GM12878 (cell line): ENCODE measurements around the gene ANLN. TPM values are rescaled to one million over a fixed set of nuclear protein-coding genes. Genes with fewer than 3 reads are reported as not detected.

Experiments used
- ATAC-seq: fragments of 200-7000 bp; cut with Tn5 transposase; 3 replicates; pipeline ENCODE4 v1.9.1; 2020; ENCODE audit warnings: mild to moderate bottlenecking, moderate library complexity
- BruUV-seq: library from RNA; stranded (reverse); fragments of 400-500 nt; replicated peaks from 2 replicates; lab custom pipeline; 2021; lab: Mats Ljungman, UMichigan
- CTCF ChIA-PET: fragments of 300-600 bp; sonication (Branson Sonifier 250); formaldehyde crosslinking; extraction: SDS; loops from one replicate; lab custom pipeline; 2021; ENCODE audit warnings: inconsistent platforms; lab: Yijun Ruan, JAX
- POLR2A ChIA-PET: fragments of 350-600 bp; formaldehyde crosslinking; extraction: SDS; loops from one replicate; lab custom pipeline; 2021; ENCODE audit warnings: inconsistent platforms; lab: Charles Lee
- RAD21 ChIA-PET: fragments of 300-600 bp; sonication (Branson Sonifier 250); formaldehyde crosslinking; loops from one replicate; lab custom pipeline; 2023; ENCODE audit warnings: antibody characterized with exemption; ENCODE audit not compliant: unreplicated experiment; lab: Charles Lee
- SMC1A ChIA-PET: fragments of 300-600 bp; sonication (Branson Sonifier 250); formaldehyde crosslinking; loops from one replicate; lab custom pipeline; 2023; ENCODE audit not compliant: unreplicated experiment, uncharacterized antibody; lab: Charles Lee
- DNase-seq: peaks from one replicate; pipeline ENCODE4 v3.0.0-alpha.2; 2011; ENCODE audit warnings: low read depth, low spot score
- FAIRE-seq: peaks from 3 replicates; lab custom pipeline; 2011; peaks lifted over from hg19 to GRCh38; lab: Jason Lieb, UNC
- H2AFZ ChIP-seq: 2 replicates; pipeline ENCODE4 v1.6.0; 2011; ENCODE audit warnings: low read depth, low read length, control low read depth; ENCODE audit not compliant: control insufficient read depth
- H3K27ac ChIP-seq: 2 replicates; pipeline ENCODE4 v1.5.1; 2011; ENCODE audit warnings: control low read depth; ENCODE audit not compliant: control insufficient read depth, insufficient read depth
- H3K27me3 ChIP-seq, 2 experiments: replicated peaks in 1 of 2; 2 replicates each; pipeline versions ENCODE4 v1.6.0 to v1.6.1; 2011; ENCODE audit warnings: low read length in 1 of 2; ENCODE audit not compliant: control insufficient read depth in 2 of 2, insufficient read depth in 2 of 2
- H3K36me3 ChIP-seq, 2 experiments: 2 replicates each; pipeline ENCODE4 v1.5.1; 2011; ENCODE audit warnings: low read length in 1 of 2; ENCODE audit not compliant: control insufficient read depth in 2 of 2, insufficient read depth in 2 of 2
- H3K4me1 ChIP-seq: 2 replicates; pipeline ENCODE4 v1.6.1; 2011; ENCODE audit warnings: mild to moderate bottlenecking, low read length, moderate library complexity, mixed read lengths; ENCODE audit not compliant: control insufficient read depth, insufficient read depth
- H3K4me2 ChIP-seq: 2 replicates; pipeline ENCODE4 v1.6.0; 2011; ENCODE audit warnings: control low read depth; ENCODE audit not compliant: control insufficient read depth, insufficient read depth
- H3K4me3 ChIP-seq: fragments of 200-600 bp; sonication (generic); 2 replicates; pipeline ENCODE4 v1.5.1; 2016
- H3K79me2 ChIP-seq: 2 replicates; pipeline ENCODE4 v1.6.0; 2011; ENCODE audit warnings: low read length; ENCODE audit not compliant: control insufficient read depth, insufficient read depth
- H3K9ac ChIP-seq: 2 replicates; pipeline ENCODE4 v1.8.0; 2011; ENCODE audit warnings: low read length, control low read depth, mixed read lengths; ENCODE audit not compliant: control insufficient read depth, insufficient read depth
- H3K9me3 ChIP-seq: replicated peaks from 3 replicates; pipeline ENCODE4 v1.5.1; 2011; ENCODE audit warnings: mild to moderate bottlenecking, low read length; ENCODE audit not compliant: control insufficient read depth, insufficient read depth
- H4K20me1 ChIP-seq: 2 replicates; pipeline ENCODE4 v1.6.0; 2011; ENCODE audit not compliant: control insufficient read depth, insufficient read depth
- ATF2 ChIP-seq: IDR thresholded peaks from 2 replicates; pipeline ENCODE4 v1.6.1; 2012; ENCODE audit warnings: low read length, inconsistent platforms
- CTCF ChIP-seq, 3 experiments: IDR thresholded peaks in 2 of 3; conservative IDR thresholded peaks in 1 of 3; 2 replicates each; pipeline ENCODE4 v1.5.1; 2011; ENCODE audit warnings: low read depth in 3 of 3, low read length in 3 of 3, mild to moderate bottlenecking in 3 of 3, control low read depth in 2 of 3, moderate library complexity in 2 of 3, inconsistent platforms in 1 of 3, mixed read lengths in 1 of 3; ENCODE audit not compliant: control insufficient read depth in 2 of 3, insufficient read depth in 1 of 3; ENCODE audit errors: extremely low read depth in 1 of 3
- GABPA ChIP-seq: IDR thresholded peaks from 2 replicates; pipeline ENCODE4 v1.6.1; 2014; ENCODE audit warnings: antibody characterized with exemption, low read depth, mild to moderate bottlenecking, inconsistent platforms
- GATAD2B ChIP-seq: fragments of 450-650 bp; conservative IDR thresholded peaks from 2 replicates; pipeline ENCODE4 v1.6.1; 2017; ENCODE audit warnings: low read depth, mild to moderate bottlenecking, moderate library complexity
- MAX ChIP-seq: IDR thresholded peaks from 2 replicates; pipeline ENCODE4 v1.6.1; 2012; ENCODE audit warnings: low read depth, low read length, improper control_type of control experiment
- MYB ChIP-seq: fragments of 150-350 bp; IDR thresholded peaks from 2 replicates; pipeline ENCODE4 v1.6.1; 2014; ENCODE audit warnings: mild to moderate bottlenecking, low read depth, low read length, borderline replicate concordance
- RAD51 ChIP-seq: fragments of 450-650 bp; IDR thresholded peaks from 2 replicates; pipeline ENCODE4 v1.6.1; 2016; ENCODE audit warnings: moderate library complexity, mild to moderate bottlenecking, inconsistent platforms
- RELB ChIP-seq: fragments of 450-650 bp; IDR thresholded peaks from 2 replicates; pipeline ENCODE4 v1.6.1; 2017; ENCODE audit warnings: low read depth, mild to moderate bottlenecking, moderate library complexity
- REST ChIP-seq: IDR thresholded peaks from 2 replicates; pipeline ENCODE4 v1.6.1; 2012; ENCODE audit warnings: mild to moderate bottlenecking, low read depth, low read length
- SMAD5 ChIP-seq: IDR thresholded peaks from 2 replicates; pipeline ENCODE4 v1.6.1; 2016; ENCODE audit warnings: antibody characterized with exemption, low read depth
- SREBF2 ChIP-seq: IDR thresholded peaks from 2 replicates; pipeline ENCODE4 v1.6.1; 2012; ENCODE audit warnings: mild to moderate bottlenecking, low read length
- YY1 ChIP-seq: IDR thresholded peaks from 2 replicates; pipeline ENCODE4 v1.6.1; 2011; ENCODE audit warnings: low read depth, mild to moderate bottlenecking, low read length
- ZNF217 ChIP-seq: fragments of 450-650 bp; IDR thresholded peaks from 2 replicates; pipeline ENCODE4 v1.6.1; 2017; ENCODE audit warnings: antibody characterized with exemption, mild to moderate bottlenecking
- ZNF384 ChIP-seq: IDR thresholded peaks from 2 replicates; pipeline ENCODE4 v1.6.1; 2012; ENCODE audit warnings: low read depth, mild to moderate bottlenecking, low read length, improper control_type of control experiment, borderline replicate concordance
- WGBS: methylation state at CpG from one replicate; pipeline ENCODE4 v1.1.6; 2016; ENCODE audit warnings: low lambda C conversion rate; ENCODE audit not compliant: insufficient replicate concordance, insufficient coverage; ENCODE audit errors: missing lambda C conversion rate; 5-methylcytosine and 5-hydroxymethylcytosine counted together
- in situ Hi-C: fragments of 300-500 bp; cut with MboI; formaldehyde crosslinking; loops from 9 replicates; pipeline ENCODE4 v1.14.3; 2018; ENCODE audit warnings: mixed read lengths
- intact Hi-C: fragments of 100-400 bp; cut with micrococcal nuclease; formaldehyde crosslinking; loops from one replicate; pipeline ENCODE4 v1.14.2; 2022; ENCODE audit not compliant: unreplicated experiment
- polyA plus RNA-seq, 11 experiments: library from polyadenylated mRNA; depleted of rRNA in 4 of 11; unstranded in 6 of 11; stranded (reverse) in 5 of 11; fragments of >200 nt; fragmentation: Nextera tagmentation in 4 of 11; fragmentation: Illumina TruSeq in 1 of 11; extraction: Ambion mirVana in 4 of 11; extraction: Trizol in 1 of 11; gene quantifications; 1 replicate in 1 of 11; 2 replicates in 10 of 11; pipeline versions ENCODE4 v1.2.1 to v1.2.3, GENCODE V29; 2011 to 2016; ENCODE audit warnings: inconsistent platforms in 2 of 11, missing spikeins in 2 of 11, low read depth in 1 of 11
- total RNA-seq, 4 experiments: library from RNA; depleted of rRNA in 3 of 4; stranded (reverse); fragments of >200 nt in 3 of 4; fragmentation: Illumina TruSeq in 1 of 4; extraction: Trizol in 1 of 4; gene quantifications; 2 replicates each; pipeline versions ENCODE4 v1.2.1 to v1.2.3, GENCODE V29; 2013 to 2021

The ANLN gene
- total and polyA plus RNA-seq, 10 of the 15 experiments (the other 5 are each of a cell fraction or from before 2014, with no cell fraction given): 9.5 to 32.1 (median 24.2) TPM

- WGBS: 66% methylated on average over 7 of the region's 7 CpGs
- Histone ChIP-seq H4K20me1 (no peaks in the 10 kb centered on the region), H3K4me1 (no peaks in the 10 kb centered on the region), H3K9ac (no peak overlapping the region), H2AFZ (no peak overlapping the region), H3K36me3 (no peaks in the 10 kb centered on the region), H3K4me2 (no peak overlapping the region), H3K27ac (no peak overlapping the region), H3K27me3 (no peaks in the 10 kb centered on the region), H3K79me2 (peaks cover 30% of the 10 kb centered on the region), H3K4me3 (no peak overlapping the region), H3K9me3 (no peaks in the 10 kb centered on the region)
- RAD21 ChIA-PET: no interaction called here
- intact Hi-C loops (loop anchor here (2.0 kb wide), 1 partner anchor 21 kb away; a partner anchor contains a TSS), in situ Hi-C loops (no loop called here)
- SMC1A ChIA-PET: interaction anchor here (0.9 to 1.7 kb wide), 3 partner anchors 10 to 283 kb away, joined by 3 read pairs; a partner anchor contains a TSS
- FAIRE-seq (no peak), ATAC-seq (no peak), DNase-seq (no peak)
- BruUV-seq: no TSS peak
- CTCF ChIA-PET: interaction anchor here (0.6 to 3.0 kb wide), 4 partner anchors 9 to 763 kb away, joined by 3 to 17 read pairs (median 4); a partner anchor contains a TSS
- POLR2A ChIA-PET: interaction anchor here (0.6 kb wide), 1 partner anchor 46 kb away, joined by 3 read pairs; no protein-coding TSS in a partner anchor
- TF ChIP-seq GABPA: no peak
- TF ChIP-seq GATAD2B: no peak
- no peak for TF ChIP-seq RELB
- TF ChIP-seq RAD51: no peak
- no peak for TF ChIP-seq ZNF384
- no peak for TF ChIP-seq ATF2
- no peak for TF ChIP-seq SMAD5
- TF ChIP-seq REST: no peak
- no peak for TF ChIP-seq CTCF (IDR thresholded peaks at IDR 0.05 in 2 of 3, conservative IDR thresholded peaks at IDR 0.05 in 1 of 3; ENCODE audit: control insufficient read depth in 2 of 3, extremely low read depth in 1 of 3, insufficient read depth in 1 of 3, low read depth in 3 of 3, low read length in 3 of 3)
- TF ChIP-seq YY1: no peak
- TF ChIP-seq MYB: no peak
- no peak for TF ChIP-seq SREBF2
- TF ChIP-seq MAX: no peak
- TF ChIP-seq ZNF217: no peak
Observed at GRCh38 chr7:36387435-36388231, 2.0 kb upstream of the ANLN start.
